GM19324 (cell line): ENCODE data around the gene OR2AP1.
"Not testable (repeated sequence)": the region's sequence is repeated elsewhere in the genome, so short reads cannot be mapped to it uniquely, and the experiment has no call there.

Source experiments
- ATAC-seq: cut with Tn5 transposase; IDR thresholded peaks from one replicate; pipeline ENCODE4 v1.9.1; 2021; ENCODE audit warnings: mild to moderate bottlenecking, moderate library complexity; ENCODE audit not compliant: unreplicated experiment, low FRiP score

OR2AP1 gene

DNA sequence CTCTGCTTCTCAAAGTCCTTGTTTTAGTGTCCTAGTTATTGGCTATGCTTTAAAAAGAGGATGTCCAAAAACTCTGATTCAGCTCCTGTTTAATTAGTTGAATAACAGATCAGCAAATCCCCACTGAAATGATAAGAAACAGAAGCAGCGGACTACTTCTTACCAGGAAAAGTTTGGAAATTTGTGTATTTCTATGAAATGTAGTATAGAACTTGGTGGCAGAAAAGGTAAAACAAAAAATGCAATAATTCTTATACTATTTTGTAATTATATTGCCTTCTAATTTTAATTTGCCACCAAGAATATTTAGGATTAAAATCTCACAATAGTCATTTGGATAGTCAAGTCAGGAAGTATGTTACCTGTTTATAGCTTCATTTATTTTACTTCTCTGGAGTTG is at the start of gene OR2AP1:
Gene OR2AP1, plus strand, starts transcription at position 301 of the 400 bp plus-strand sequence. CDS start 1,947 bp downstream, outside the sequence.
- no peak for ATAC-seq

DNA sequence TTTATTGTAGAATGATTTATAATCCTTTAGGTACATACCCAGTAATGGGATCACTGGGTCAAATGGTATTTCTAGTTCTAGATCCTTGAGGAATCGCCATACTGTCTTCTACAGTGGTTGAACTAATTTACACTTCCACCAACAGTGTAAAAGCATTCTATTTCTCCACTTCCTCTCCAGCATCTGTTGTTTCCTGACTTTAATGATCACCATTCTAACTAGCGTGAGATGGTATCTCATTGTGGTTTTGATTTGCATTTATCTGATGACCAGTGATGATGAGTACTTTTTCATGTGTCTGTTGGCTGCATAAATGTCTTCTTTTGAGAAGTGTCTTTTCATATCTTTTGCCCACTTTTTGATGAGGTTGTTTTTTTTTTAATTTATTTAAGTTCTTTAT is 24.0 kb upstream of the OR2AP1 start:
- ATAC-seq = not testable (repeated sequence)

DNA sequence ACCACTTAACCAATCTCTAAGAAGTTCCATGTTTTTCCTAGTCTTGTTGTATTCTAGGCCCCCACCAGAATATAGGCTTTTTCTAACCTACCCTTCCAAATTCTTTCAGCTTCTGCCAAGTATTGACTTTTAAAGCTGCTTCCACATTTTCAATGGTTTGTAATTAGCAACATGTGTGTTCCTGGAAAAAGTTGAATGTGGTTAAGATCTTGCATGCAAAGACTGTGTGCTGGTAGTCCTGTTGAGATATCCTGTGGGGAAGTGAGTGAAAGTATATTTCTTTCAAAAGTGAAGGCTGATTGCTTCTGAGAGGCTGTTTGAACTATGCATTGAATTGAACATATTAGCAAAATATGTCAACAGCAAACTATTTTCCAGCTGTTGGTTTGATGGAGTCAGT is 23.5 kb upstream of the OR2AP1 start:
- ATAC-seq = no peak

- ATAC-seq = no peak
These were observed 23.0 kb upstream of the OR2AP1 start, which contains the start of gene OR6C4 for GRCh38 chr12:55549302-55549701. Gene OR6C4, plus strand, starts transcription at chr12:55549602. Its CDS starts 1,625 bp downstream, at chr12:55551227.

DNA sequence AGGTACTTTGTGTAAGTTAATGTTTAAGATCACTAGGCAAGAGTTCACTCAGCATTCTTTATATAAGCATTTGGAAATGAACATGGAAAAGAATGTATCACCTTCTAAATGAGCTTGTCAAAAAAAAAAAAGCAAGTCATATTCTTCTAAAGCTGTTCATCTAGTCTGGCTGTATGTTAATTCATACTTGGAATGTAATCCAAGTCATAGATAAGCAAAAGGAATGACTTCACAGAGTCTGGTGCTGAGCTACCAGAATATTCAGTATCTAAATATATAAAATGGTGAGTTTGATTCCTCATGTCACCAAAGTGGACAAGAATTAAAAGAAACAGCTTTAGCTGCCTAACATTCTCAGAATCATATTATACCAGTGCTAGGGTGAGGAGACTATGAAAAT is 18.0 kb upstream of the OR2AP1 start:
- no peak for ATAC-seq

DNA sequence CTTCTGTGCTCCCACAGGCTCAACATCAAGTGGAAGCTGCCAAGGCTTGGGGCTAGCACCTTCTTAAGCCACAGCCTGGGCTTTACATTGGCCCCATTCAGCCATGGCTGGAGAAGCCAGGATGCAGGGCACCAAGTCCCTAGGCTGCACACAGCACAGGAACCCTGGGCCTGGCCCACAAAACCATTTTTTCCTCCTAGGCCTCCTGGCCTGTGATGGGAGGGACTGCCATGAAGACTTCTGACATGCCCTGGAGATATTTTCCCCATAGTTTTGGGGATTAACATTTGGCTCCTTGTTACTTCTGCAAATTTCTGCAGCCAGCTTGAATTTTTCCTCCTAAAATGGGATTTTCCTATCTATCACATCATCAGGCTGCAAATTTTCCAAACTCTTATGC is 2.2 kb upstream of the OR2AP1 start:
- not testable (repeated sequence) for ATAC-seq

DNA sequence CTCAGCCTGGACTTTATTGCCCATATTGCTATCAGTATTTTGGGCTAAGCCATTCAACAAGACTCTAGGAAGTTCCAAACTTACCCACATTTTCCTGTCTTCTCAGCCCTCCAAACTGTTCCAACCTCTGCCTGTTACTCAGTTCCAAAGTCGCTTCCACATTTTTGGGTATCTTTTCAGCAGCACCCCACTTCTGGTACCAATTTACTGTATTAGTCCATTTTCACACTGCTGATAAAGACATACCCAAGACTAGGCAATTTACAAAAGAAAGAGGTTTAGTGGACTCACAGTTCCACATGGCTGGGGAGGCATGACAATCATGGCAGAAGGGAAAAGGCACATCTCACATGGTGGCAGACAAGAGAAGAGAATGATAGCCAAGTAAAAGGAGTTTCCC is 1.6 kb upstream of the OR2AP1 start:
- ATAC-seq = not testable (repeated sequence)

GRCh38 chr12:55582066-55582465 is 9.8 kb downstream of the OR2AP1 start:
- no peak for ATAC-seq

DNA sequence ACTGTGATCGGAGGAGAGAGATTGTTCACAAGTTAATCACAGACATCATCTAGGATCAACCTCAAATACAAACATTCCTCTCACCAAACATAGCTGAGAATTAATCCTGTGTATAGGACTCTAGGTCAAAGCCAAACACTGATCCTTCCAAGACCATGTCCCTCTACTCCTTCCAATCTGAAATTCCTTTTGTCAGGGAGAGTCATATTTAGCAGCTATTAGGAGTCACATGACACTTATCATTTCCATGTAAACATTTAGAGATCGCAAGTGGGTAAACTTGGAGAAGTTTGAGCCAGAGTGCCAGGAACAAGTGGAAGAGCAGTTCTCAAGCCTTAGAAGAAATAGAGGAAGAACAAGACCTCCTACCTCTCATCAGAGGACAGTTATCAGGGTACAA is 13.5 kb downstream of the OR2AP1 start:
- no peak for ATAC-seq

DNA sequence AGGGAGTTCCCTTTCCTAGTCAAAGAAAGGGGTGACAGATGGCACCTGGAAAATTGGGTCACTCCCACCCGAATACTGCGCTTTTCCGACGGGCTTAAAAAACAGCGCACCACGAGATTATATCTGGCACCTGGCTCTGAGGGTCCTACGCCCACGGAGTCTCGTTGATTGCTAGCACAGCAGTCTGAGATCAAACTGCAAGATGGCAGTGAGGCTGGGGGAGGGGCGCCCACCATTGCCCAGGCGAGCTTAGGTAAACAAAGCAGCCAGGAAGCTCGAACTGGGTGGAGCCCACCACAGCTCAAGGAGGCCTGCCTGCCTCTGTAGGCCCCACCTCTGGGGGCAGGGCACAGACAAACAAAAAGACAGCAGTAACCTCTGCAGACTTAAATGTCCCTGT is 17.9 kb downstream of the OR2AP1 start:
- ATAC-seq = not testable (repeated sequence)

- ATAC-seq = no peak
These were observed 35.7 kb downstream of the OR2AP1 start for GRCh38 chr12:55607821-55608594.

- ATAC-seq = no peak
These were observed 38.3 kb downstream of the OR2AP1 start for GRCh38 chr12:55610598-55610997.

- ATAC-seq = no peak
These were observed 40.4 kb downstream of the OR2AP1 start for GRCh38 chr12:55612646-55613045.

DNA sequence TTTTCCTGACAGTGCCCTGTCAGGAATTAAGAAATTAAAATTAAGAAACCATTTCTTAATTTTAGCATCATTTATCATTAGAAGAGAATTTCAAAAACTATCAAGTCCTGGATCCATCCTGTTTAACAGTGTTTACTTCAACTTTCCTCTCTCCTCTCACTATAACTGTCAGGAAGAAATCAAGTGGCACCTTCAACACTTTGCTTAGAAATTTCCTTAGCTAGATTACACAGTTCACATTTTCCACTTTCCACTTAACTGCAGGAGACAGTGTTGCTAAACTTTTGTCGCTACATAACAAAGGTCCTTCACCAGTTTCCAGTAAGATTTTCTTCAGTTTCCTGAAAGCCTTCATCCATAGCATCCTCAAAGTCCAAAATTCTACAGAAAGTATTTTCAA is 42.5 kb downstream of the OR2AP1 start:
- ATAC-seq = no peak

- peak; percentile 72 for ATAC-seq
These were observed 47.3 kb downstream of the OR2AP1 start for GRCh38 chr12:55619354-55620138.

GRCh38 chr12:55624056-55624455 is 51.8 kb downstream of the OR2AP1 start:
- ATAC-seq = no peak
